Measurements from ENCODE around the gene EFHC1.

DNA sequence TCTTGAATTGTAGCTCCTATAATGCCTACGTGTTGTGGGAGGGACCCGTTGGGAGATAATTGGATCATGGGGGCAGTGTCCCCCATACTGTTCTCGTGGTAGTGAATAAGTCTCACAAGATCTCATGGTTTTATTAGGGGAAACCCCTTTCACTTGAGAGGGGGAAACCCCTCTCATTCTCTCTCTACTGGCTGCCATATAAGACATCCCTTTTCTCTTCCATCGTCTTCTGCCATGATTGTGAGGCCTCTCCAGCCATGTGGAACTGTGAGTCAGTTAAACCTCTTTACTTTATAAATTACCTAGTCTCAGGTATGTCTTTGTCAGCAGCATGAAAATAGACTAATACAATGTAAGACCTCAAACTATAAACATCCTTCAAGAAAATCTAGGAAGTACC is 35.1 kb upstream of the EFHC1 start:
- TF ChIP-seq, protein P1, sequence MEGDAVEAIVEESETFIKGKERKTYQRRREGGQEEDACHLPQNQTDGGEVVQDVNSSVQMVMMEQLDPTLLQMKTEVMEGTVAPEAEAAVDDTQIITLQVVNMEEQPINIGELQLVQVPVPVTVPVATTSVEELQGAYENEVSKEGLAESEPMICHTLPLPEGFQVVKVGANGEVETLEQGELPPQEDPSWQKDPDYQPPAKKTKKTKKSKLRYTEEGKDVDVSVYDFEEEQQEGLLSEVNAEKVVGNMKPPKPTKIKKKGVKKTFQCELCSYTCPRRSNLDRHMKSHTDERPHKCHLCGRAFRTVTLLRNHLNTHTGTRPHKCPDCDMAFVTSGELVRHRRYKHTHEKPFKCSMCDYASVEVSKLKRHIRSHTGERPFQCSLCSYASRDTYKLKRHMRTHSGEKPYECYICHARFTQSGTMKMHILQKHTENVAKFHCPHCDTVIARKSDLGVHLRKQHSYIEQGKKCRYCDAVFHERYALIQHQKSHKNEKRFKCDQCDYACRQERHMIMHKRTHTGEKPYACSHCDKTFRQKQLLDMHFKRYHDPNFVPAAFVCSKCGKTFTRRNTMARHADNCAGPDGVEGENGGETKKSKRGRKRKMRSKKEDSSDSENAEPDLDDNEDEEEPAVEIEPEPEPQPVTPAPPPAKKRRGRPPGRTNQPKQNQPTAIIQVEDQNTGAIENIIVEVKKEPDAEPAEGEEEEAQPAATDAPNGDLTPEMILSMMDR (conservative IDR thresholded peaks at IDR 0.05 in 1 of 2, IDR thresholded peaks at IDR 0.05 in 1 of 2; ENCODE audit: extremely low read depth in 1 of 2, insufficient read depth in 1 of 2, low read depth in 1 of 2, low read length in 2 of 2), result no peak
- TF ChIP-seq EZH2 (IDR thresholded peaks at IDR 0.05; ENCODE audit: borderline replicate concordance, low read length), result no peak

Data from mammary epithelial cell (primary cell).